Measurements from ENCODE around the gene PPM1F. TPM values are rescaled to one million over a fixed set of nuclear protein-coding genes. Genes with fewer than 3 reads are reported as not detected.

The PPM1F gene, protein sequence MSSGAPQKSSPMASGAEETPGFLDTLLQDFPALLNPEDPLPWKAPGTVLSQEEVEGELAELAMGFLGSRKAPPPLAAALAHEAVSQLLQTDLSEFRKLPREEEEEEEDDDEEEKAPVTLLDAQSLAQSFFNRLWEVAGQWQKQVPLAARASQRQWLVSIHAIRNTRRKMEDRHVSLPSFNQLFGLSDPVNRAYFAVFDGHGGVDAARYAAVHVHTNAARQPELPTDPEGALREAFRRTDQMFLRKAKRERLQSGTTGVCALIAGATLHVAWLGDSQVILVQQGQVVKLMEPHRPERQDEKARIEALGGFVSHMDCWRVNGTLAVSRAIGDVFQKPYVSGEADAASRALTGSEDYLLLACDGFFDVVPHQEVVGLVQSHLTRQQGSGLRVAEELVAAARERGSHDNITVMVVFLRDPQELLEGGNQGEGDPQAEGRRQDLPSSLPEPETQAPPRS
- total RNA-seq, result 22.7 and 25.2 TPM in 2 replicates
- long read RNA-seq, full-length matches to known transcripts, result 2 of 9 reads
- long read RNA-seq, partial matches to known transcripts, result 0 of 9 reads
- long read RNA-seq, other reads (novel, unspliced or antisense), result 7 of 9 reads

DNA sequence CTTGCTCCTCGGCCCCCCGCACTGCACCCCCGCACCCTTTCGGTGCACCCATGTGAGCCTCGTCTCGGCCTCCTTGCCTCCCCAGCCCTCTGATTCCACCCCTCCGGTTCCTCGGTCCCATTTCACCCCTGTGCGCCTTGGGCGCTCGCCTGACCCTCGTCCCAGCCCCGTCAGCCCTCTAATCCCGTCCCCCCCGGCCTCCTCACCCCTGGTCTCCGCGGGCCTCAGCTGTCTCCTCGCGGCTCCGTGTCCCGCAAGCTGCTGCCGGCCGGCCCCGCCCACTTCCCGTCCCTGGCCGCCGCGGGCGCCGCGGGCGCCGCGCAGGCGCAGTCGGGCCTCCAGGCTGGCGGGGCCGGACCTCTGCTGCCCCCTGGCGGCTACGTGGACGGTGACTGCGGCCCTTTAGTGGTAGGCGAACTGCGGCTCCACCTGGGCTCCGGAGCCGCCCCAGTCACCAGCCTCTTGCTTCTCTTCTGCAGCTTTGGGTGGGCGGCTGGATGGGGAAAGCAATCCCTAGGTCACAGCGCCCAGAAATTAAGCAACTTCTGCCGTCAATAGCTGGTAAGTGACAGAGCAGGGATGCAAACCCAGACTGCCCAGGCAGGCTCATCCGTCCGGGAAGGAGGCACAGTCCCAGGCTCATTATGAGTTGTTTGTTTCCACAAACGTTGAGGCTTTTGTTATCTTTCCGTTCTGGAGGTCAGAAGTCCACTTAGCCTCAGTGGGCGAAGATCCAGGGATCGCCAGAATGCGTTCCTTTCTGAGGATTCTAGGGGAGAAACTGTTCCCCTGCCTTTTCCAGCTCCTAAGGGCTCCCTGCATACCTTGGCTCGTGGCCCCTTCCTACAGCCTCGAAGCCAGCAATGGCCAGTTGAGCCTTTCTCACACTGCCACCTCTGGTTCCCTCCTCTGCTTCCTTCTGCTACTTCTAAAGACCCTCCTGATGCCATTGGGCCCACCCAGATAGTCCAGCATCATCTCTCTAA lies at the start of gene PPM1F:
PPM1F (minus strand) TSS at position 263 of the 986 bp plus-strand sequence. CDS start 6,800 bp downstream, outside the sequence.
- Mint-ChIP-seq H3K9me3 (ENCODE audit: low read depth) (no peaks in the 10 kb centered on the region), H3K4me3 (ENCODE audit: low read depth) (peak within 1 kb of the TSS; percentile 84), H3K36me3 (ENCODE audit: insufficient read depth) (no peaks in the 10 kb centered on the region), H3K27ac (peak within 1 kb of the TSS; percentile 88), H3K4me1 (ENCODE audit: low read depth) (peaks cover 13% of the 10 kb centered on the region), H3K27me3 (no peaks in the 10 kb centered on the region)
- TF ChIP-seq, protein P1, sequence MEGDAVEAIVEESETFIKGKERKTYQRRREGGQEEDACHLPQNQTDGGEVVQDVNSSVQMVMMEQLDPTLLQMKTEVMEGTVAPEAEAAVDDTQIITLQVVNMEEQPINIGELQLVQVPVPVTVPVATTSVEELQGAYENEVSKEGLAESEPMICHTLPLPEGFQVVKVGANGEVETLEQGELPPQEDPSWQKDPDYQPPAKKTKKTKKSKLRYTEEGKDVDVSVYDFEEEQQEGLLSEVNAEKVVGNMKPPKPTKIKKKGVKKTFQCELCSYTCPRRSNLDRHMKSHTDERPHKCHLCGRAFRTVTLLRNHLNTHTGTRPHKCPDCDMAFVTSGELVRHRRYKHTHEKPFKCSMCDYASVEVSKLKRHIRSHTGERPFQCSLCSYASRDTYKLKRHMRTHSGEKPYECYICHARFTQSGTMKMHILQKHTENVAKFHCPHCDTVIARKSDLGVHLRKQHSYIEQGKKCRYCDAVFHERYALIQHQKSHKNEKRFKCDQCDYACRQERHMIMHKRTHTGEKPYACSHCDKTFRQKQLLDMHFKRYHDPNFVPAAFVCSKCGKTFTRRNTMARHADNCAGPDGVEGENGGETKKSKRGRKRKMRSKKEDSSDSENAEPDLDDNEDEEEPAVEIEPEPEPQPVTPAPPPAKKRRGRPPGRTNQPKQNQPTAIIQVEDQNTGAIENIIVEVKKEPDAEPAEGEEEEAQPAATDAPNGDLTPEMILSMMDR (IDR thresholded peaks at IDR 0.05; ENCODE audit: unreplicated experiment), result peak; percentile 95
- DNase-seq (ENCODE audit: low spot score, unreplicated experiment), result peak; percentile 91

DNA sequence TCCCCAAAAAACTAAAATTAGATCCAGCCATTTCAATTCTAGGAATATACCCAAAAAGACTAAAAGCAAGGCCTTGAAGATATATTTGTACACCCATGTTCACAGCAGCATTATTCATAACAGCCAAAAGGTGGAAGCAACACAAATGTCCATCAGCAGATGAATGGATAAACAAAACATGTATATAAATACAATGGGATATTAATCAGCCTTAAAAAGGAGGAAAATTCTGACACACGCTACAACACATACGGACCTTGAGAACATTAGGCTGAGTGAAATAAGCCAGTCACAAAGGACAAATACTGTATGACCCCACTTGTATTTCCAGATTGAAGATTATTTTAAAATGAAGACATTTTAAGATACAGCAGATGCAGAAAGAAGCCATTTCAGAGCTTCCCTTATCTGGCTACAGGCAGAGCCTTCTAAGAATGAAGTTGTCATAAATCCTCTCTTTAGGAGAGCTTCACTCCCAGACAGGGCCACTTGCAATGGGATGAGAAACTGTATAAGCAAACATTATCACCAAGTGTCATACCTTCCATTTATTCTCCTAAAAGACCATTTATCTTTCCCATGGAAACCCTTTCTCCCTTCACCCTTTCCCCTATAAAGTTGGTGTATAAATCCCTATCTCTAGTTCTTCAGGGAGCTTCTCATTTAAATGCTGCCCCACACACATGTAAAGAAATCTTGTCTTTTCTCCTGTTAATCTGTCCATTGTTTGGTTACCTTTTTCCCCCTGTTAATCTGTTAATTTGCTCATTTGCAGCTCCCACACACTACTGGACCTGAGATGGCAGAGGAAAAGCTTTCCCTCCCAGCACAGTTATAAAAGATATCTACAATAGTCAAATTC lies 49.2 kb upstream of the PPM1F start:
- Mint-ChIP-seq H3K27ac (no peak overlapping the region), H3K9me3 (ENCODE audit: low read depth) (no peaks in the 10 kb centered on the region), H3K27me3 (peaks cover 43% of the 10 kb centered on the region), H3K4me3 (ENCODE audit: low read depth) (no peak overlapping the region), H3K4me1 (ENCODE audit: low read depth) (no peaks in the 10 kb centered on the region), H3K36me3 (ENCODE audit: insufficient read depth) (no peaks in the 10 kb centered on the region)
- no peak for DNase-seq (ENCODE audit: low spot score, unreplicated experiment)
- TF ChIP-seq, protein P1 (IDR thresholded peaks at IDR 0.05; ENCODE audit: unreplicated experiment), result no peak

DNA sequence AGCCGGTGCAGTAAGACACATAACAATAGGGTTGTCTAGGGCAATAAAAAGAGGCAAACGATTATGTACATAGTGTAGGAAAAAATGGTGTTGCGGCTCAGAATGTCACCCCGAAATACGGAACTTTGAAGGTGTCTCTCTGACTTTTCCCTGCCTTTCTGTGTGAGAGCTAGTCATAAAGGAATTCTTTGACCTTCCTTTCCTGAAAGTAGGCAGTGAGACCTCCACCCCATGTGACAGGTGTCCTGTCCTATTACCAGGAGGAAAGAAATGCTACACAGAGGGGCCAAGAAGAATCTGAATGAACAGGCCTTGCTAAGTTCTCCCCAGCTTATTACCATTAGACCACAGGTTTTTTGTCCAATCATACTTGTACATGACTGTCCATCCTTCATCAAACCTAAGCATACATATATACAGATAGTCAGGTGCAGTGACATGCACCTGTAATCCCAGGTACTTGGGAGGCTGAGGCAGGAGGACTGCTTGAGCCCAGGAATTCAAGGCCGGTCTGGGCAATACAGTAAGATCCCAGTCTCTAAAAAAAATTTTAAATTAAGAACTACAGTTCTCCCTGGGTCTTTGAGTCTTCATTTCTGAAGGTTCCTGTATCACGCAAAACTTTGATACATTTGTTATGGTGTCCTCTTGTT lies 46.1 kb upstream of the PPM1F start:
- Mint-ChIP-seq H3K27me3 (peaks cover 59% of the 10 kb centered on the region), H3K4me1 (ENCODE audit: low read depth) (no peaks in the 10 kb centered on the region), H3K9me3 (ENCODE audit: low read depth) (no peaks in the 10 kb centered on the region), H3K4me3 (ENCODE audit: low read depth) (no peak overlapping the region), H3K36me3 (ENCODE audit: insufficient read depth) (no peaks in the 10 kb centered on the region), H3K27ac (no peak overlapping the region)
- DNase-seq (ENCODE audit: low spot score, unreplicated experiment), result no peak
- TF ChIP-seq, protein P1 (IDR thresholded peaks at IDR 0.05; ENCODE audit: unreplicated experiment), result no peak

DNA sequence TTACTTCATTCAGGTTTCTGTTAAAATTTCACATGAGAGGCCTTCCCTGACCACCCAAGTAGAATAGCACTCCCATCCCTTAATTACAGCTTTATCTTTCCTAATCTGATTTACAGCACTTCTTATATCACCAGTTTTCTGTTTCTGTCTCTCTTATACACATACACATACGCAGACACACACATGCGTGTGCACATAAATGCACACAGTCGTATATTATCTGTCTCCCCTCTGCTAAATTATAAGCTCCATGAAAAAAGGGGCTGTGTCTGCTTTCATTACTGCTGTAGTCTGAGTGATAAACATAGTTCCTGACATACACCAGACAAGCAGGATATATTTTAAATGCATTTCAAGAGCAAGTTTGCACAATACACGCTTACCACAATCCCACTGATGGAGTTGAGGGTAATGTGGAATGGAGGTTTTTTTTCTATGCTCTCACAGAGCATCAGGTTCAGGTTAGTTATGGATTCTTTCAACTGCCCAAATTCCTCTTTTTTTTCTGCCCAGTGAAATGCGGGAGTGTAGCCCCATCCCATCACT lies 43.6 kb upstream of the PPM1F start:
- no peak overlapping the region for H3K4me3 Mint-ChIP-seq (ENCODE audit: low read depth)
- H3K4me1 Mint-ChIP-seq (ENCODE audit: low read depth), result no peaks in the 10 kb centered on the region
- no peaks in the 10 kb centered on the region for H3K36me3 Mint-ChIP-seq (ENCODE audit: insufficient read depth)
- H3K27ac Mint-ChIP-seq, result no peak overlapping the region
- H3K9me3 Mint-ChIP-seq (ENCODE audit: low read depth), result no peaks in the 10 kb centered on the region
- no peak for DNase-seq (ENCODE audit: low spot score, unreplicated experiment)
- H3K27me3 Mint-ChIP-seq, result peaks cover 54% of the 10 kb centered on the region
- TF ChIP-seq, protein P1 (IDR thresholded peaks at IDR 0.05; ENCODE audit: unreplicated experiment), result no peak
